ENCODE results near the gene CDCA3. TPM values are rescaled to one million over a fixed set of nuclear protein-coding genes. Genes with fewer than 3 reads are reported as not detected.

The CDCA3 gene
- total RNA-seq, 1 experiment from 2014 or later, result 30.8 TPM

DNA sequence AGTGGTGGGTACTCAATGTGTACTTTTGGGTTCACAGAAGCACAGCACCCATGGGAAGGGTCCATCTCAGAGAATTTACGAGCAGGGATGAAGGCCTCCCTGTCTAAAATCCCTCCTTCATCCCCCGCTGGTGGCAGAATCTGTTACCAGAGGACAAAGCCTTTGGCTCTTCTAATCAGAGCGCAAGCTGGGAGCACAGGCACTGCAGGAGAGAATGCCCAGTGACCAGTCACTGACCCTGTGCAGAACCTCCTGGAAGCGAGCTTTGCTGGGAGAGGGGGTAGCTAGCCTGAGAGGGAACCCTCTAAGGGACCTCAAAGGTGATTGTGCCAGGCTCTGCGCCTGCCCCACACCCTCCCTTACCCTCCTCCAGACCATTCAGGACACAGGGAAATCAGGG, 30.9 kb downstream of the CDCA3 start:
- no peak for DNase-seq (ENCODE audit: low spot score)

DNA sequence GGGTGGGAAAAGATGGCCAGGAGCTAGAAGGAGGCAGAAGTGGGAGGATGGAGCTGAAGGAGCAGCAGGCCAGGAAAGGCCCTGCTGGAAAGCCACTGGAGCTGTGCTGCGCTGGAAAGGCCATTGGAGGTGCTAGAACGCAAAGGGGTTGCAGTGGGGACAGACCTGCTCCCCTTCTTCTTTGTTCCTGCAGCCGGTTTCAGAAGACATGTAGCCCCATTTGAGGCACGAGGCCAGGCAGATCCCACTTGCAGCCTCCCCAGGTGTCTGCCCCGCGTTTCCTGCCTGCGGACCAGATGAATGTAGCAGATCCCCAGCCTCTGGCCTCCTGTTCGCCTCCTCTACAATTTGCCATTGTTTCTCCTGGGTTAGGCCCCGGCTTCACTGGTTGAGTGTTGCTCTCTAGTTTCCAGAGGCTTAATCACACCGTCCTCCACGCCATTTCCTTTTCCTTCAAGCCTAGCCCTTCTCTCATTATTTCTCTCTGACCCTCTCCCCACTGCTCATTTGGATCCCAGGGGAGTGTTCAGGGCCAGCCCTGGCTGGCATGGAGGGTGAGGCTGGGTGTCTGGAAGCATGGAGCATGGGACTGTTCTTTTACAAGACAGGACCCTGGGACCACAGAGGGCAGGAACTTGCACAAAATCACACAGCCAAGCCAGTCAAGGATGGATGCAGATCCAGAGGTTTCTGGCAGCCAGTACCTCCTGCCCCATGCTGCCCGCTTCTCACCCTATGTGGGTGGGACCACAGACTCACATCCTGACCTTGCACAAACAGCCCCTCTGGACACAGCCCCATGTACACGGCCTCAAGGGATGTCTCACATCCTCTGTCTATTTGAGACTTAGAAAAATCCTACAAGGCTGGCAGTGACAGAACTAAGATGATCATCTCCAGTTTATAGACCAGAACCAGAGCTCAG, 31.7 kb downstream of the CDCA3 start:
- DNase-seq (ENCODE audit: low spot score), result no peak

DNA sequence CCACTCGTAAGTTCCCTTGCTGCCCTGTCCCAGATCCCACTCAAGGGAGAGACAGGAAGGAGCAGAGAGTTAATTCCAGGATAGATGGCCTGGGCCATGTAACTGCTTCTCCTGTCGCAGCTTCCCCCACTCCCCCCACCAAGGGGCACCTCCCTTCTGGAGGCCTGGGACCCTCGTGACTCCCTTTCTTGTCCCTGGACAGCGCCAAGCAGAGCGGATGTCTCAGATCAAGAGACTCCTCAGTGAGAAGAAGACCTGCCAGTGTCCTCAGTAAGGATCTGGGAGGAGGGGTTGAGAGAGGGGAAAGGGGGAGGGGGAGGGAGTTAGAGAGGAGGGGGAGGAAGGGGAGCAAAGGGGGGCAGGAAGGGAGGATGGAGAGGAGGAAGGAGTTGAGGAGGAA, 32.4 kb downstream of the CDCA3 start:
- DNase-seq (ENCODE audit: low spot score), result no peak

- DNase-seq (ENCODE audit: low spot score), result no peak
Measured at GRCh38 chr12:6818222-6818621, 32.9 kb downstream of the CDCA3 start.

- no peak for DNase-seq (ENCODE audit: low spot score)
Measured at GRCh38 chr12:6817662-6818157, 33.4 kb downstream of the CDCA3 start.

DNA sequence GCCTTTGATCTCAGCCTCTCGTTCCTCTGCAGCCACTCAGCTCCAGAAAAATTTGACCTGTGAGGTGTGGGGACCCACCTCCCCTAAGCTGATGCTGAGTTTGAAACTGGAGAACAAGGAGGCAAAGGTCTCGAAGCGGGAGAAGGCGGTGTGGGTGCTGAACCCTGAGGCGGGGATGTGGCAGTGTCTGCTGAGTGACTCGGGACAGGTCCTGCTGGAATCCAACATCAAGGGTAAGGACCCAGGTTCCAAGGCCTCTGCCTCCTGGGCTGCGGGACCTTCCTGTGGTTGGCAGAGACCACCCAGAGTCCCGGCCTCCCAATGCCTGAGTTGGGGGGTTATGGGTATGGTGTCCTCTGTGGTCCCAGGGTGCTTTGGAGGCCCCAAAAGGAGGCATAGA, 34.0 kb downstream of the CDCA3 start:
- DNase-seq (ENCODE audit: low spot score), result no peak

DNA sequence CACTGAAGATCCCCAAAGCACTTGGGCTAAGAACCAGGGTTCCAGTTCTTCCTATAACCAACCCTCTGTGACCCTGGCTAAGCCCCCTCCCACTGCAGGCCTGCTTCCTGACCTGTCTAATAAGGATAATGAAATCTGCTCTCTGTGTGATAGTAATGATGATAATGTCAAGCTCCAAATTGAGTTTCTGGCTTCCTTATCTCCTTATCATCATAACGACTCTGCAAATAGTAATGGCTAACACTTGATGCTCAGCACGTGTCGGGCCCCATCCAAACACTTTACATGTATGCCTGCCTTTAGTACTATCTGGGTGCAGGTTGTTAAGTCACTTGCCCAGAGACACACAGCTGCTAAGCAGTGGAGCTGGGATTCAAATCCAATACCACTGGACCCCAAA, 34.5 kb downstream of the CDCA3 start:
- no peak for DNase-seq (ENCODE audit: low spot score)

DNA sequence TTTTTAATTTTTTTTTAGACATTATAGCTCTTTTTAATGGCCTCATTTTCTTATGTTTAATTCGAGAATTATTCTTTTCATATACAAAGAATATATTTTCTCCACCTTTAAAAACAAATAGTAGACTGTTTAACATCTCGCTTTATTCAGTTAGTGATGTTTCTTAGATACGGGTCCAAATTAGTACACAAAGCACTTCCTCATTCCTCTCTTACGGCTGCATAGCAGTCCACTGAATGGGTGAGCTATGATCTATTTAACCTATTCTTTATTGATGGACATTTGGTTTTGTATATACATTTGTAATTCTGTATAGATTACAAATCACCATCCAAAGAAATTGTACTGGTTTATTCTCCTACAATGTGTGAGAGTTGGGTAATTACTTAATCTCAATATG, 37.7 kb downstream of the CDCA3 start:
- DNase-seq (ENCODE audit: low spot score), result no peak

DNA sequence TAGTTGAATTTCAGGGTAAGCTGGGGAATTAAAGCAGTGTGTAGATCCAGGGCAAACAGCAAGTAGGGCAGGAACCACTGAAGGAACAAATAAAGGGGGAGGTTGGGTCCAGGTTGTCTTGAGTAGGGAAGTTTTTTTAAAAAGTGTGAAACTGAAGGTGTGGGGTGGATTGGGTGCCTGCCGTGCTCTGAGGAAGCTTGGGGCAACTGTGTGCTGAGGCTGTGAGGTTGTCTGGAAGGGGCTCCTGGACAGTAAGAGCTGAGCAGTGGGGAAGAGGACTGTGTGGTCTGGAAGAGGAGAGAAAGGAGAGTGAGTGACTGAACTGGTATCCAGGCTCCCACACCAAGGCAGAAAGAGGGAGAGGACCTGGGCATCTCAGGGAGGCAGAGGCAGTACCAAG, 40.3 kb downstream of the CDCA3 start:
- DNase-seq (ENCODE audit: low spot score), result no peak

DNA sequence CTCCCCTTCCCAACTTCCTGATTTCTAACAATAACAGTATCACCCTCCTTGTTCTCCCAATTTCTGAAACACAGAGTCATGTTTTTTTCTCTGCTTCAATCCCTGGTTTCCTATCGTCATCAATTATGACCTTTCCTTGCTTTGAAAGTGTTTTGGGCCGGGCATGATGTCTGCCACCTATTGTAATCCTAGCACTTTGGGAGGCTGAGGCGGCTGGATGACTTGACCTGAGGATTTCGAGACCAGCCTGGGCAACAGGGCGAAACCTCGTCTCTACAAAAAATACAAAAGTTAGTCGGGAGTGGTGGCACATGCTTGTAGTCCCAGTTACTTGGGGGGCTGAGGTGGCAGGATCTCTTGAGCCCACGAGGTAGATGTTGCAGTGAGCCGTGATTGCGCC, 42.0 kb downstream of the CDCA3 start:
- DNase-seq (ENCODE audit: low spot score), result no peak

DNA sequence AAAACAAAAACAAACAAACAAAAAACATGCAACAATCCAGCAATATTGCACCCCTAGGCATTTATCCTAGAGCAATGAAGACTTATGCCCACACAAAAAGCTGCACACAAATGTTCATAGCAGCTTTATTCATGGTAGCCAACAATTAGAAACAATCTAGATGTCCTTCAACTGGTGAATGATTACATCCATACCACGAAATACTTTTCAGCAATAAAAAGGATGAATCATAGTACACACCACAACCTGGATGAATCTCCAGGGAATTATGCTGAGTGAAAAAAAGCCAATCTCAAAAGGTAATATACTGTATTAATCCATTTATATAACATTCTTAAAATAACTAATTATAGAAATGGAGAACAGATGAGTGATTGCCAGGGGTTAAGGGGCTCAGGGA, 43.9 kb downstream of the CDCA3 start:
- DNase-seq (ENCODE audit: low spot score), result no peak

- DNase-seq (ENCODE audit: low spot score), result no peak
Measured at GRCh38 chr12:6799147-6799546, 51.9 kb downstream of the CDCA3 start.

Other genes with a start within 250 kb of the CDCA3 start
- 164 and 201 TPM in 2 replicates for gene CHD4, start 243.9 kb downstream of the CDCA3 start, total RNA-seq (2014; rRNA removed; shearing (Covaris generic))
- gene LPAR5, start 215.3 kb downstream of the CDCA3 start, total RNA-seq (2014; rRNA removed; shearing (Covaris generic)), result 2.5 TPM in 2 replicates
- 0.65 TPM in 1 of 2 replicates, not detected in the other for gene ACRBP, start 203.9 kb downstream of the CDCA3 start, total RNA-seq (2014; rRNA removed; shearing (Covaris generic))
- gene ING4, start 188.2 kb downstream of the CDCA3 start, total RNA-seq (2014; rRNA removed; shearing (Covaris generic)), result 23.7 and 27.4 TPM in 2 replicates
- 6.4 and 9.2 TPM in 2 replicates for gene ZNF384, start 161.9 kb downstream of the CDCA3 start, total RNA-seq (2014; rRNA removed; shearing (Covaris generic))
- 0.24 and 2.3 TPM in 2 replicates for gene PIANP, start 150.5 kb downstream of the CDCA3 start, total RNA-seq (2014; rRNA removed; shearing (Covaris generic))
- gene COPS7A, start 127.2 kb downstream of the CDCA3 start, total RNA-seq (2014; rRNA removed; shearing (Covaris generic)), result 40.7 and 45.7 TPM in 2 replicates
- 168 and 187 TPM in 2 replicates for gene MLF2, start 98.1 kb downstream of the CDCA3 start, total RNA-seq (2014; rRNA removed; shearing (Covaris generic))
- 86.8 and 166 TPM in 2 replicates for gene PTMS, start 84.9 kb downstream of the CDCA3 start, total RNA-seq (2014; rRNA removed; shearing (Covaris generic))
- gene LAG3, start 78.8 kb downstream of the CDCA3 start, total RNA-seq (2014; rRNA removed; shearing (Covaris generic)), result not detected in 2 replicates
- not detected in 2 replicates for gene CD4, start 61.8 kb downstream of the CDCA3 start, total RNA-seq (2014; rRNA removed; shearing (Covaris generic))
- gene GPR162, start 29.5 kb downstream of the CDCA3 start, total RNA-seq (2014; rRNA removed; shearing (Covaris generic)), result 5.3 and 12.3 TPM in 2 replicates
- 6.9 and 7.4 TPM in 2 replicates for gene P3H3, start 22.9 kb downstream of the CDCA3 start, total RNA-seq (2014; rRNA removed; shearing (Covaris generic))
- 0.19 and 5.1 TPM in 2 replicates for gene GNB3, start 10.4 kb downstream of the CDCA3 start, total RNA-seq (2014; rRNA removed; shearing (Covaris generic))
- gene USP5, start 864 bp upstream of the CDCA3 start, total RNA-seq (2014; rRNA removed; shearing (Covaris generic)), result 87.3 and 104 TPM in 2 replicates
- 675 and 790 TPM in 2 replicates for gene TPI1, start 16.2 kb upstream of the CDCA3 start, total RNA-seq (2014; rRNA removed; shearing (Covaris generic))
- 7.9 and 10.2 TPM in 2 replicates for gene SPSB2, start 22.0 kb upstream of the CDCA3 start, total RNA-seq (2014; rRNA removed; shearing (Covaris generic))
- 8.3 and 14.4 TPM in 2 replicates for gene LRRC23, start 53.5 kb upstream of the CDCA3 start, total RNA-seq (2014; rRNA removed; shearing (Covaris generic))
- 21.5 and 24.7 TPM in 2 replicates for gene ENO2, start 63.3 kb upstream of the CDCA3 start, total RNA-seq (2014; rRNA removed; shearing (Covaris generic))
- 3.1 and 6.6 TPM in 2 replicates for gene ATN1, start 76.7 kb upstream of the CDCA3 start, total RNA-seq (2014; rRNA removed; shearing (Covaris generic))
- not detected in 2 replicates for gene RNU7-1, start 92.5 kb upstream of the CDCA3 start, total RNA-seq (2014; rRNA removed; shearing (Covaris generic))
- gene C12orf57, start 92.7 kb upstream of the CDCA3 start, total RNA-seq (2014; rRNA removed; shearing (Covaris generic)), result 1.8 TPM in 1 of 2 replicates, not detected in the other
- gene PTPN6, start 100.1 kb upstream of the CDCA3 start, total RNA-seq (2014; rRNA removed; shearing (Covaris generic)), result 0.31 and 0.48 TPM in 2 replicates
- 172 and 183 TPM in 2 replicates for gene PHB2, start 119.4 kb upstream of the CDCA3 start, total RNA-seq (2014; rRNA removed; shearing (Covaris generic))
- gene EMG1, start 119.6 kb upstream of the CDCA3 start, total RNA-seq (2014; rRNA removed; shearing (Covaris generic)), result 42.6 and 50.5 TPM in 2 replicates
- 9.2 and 14.7 TPM in 2 replicates for gene LPCAT3, start 167.2 kb upstream of the CDCA3 start, total RNA-seq (2014; rRNA removed; shearing (Covaris generic))
- gene C1S, start 209.4 kb upstream of the CDCA3 start, total RNA-seq (2014; rRNA removed; shearing (Covaris generic)), result 20.3 and 39.8 TPM in 2 replicates
- 10.7 and 16.0 TPM in 2 replicates for gene C1R, start 241.2 kb upstream of the CDCA3 start, total RNA-seq (2014; rRNA removed; shearing (Covaris generic))